Measurements from ENCODE around the gene SLC9A9. TPM values are rescaled to one million over a fixed set of nuclear protein-coding genes. Genes with fewer than 3 reads are reported as not detected.

Gene SLC9A9
- polyA plus RNA-seq, 1 donor (not counting 4 experiments of a cell fraction or from before 2014, with no cell fraction given): 5.2 TPM

GRCh38 chr3:143337387-143337786 lies 510.9 kb downstream of the SLC9A9 start:
- Histone ChIP-seq H4K20me1 (ENCODE audit: control insufficient read depth, extremely low read depth, insufficient read depth, low read length) (no peaks in the 10 kb centered on the region), H3K4me1 (ENCODE audit: control insufficient read depth, extremely low read depth, insufficient read depth, low read length) (no peaks in the 10 kb centered on the region), H3K9me1 (ENCODE audit: control insufficient read depth, extremely low read depth, insufficient read depth, low read length) (no peaks in the 10 kb centered on the region), H3K4me3 (ENCODE audit: control insufficient read depth in 2 of 3, extremely low read depth in 1 of 3, insufficient read depth in 2 of 3, low read depth in 1 of 3, low read length in 3 of 3) (no peak overlapping the region), H3K36me3 (ENCODE audit: control insufficient read depth in 2 of 2, extremely low read depth in 1 of 2, insufficient read depth in 2 of 2, low read length in 2 of 2) (no peaks in the 10 kb centered on the region), H2AFZ (ENCODE audit: control insufficient read depth, low read length) (no peak overlapping the region), H3K9ac (ENCODE audit: control insufficient read depth, extremely low read depth, insufficient read depth, low read length) (no peak overlapping the region), H3K27ac (ENCODE audit: control insufficient read depth, insufficient read depth, low read length) (no peak overlapping the region), H3K4me2 (ENCODE audit: control insufficient read depth, extremely low read depth, insufficient read depth, low read depth, low read length) (no peak overlapping the region), H3K79me2 (ENCODE audit: control insufficient read depth, insufficient read depth, low read length) (no peaks in the 10 kb centered on the region), H3K9me3 (ENCODE audit: control insufficient read depth, low read depth, low read length) (no peaks in the 10 kb centered on the region), H3K27me3 (ENCODE audit: control insufficient read depth, extremely low read depth, insufficient read depth, low read length) (no peaks in the 10 kb centered on the region)
- dilution Hi-C loops (cut with MboI; ENCODE audit: extremely low pct_ligation_motif_present, low sequenced_read_pairs): no loop called here
- DNase-seq (ENCODE audit: low read depth, low spot score): no peak
- no peak for FAIRE-seq
- TF ChIP-seq, protein P1, sequence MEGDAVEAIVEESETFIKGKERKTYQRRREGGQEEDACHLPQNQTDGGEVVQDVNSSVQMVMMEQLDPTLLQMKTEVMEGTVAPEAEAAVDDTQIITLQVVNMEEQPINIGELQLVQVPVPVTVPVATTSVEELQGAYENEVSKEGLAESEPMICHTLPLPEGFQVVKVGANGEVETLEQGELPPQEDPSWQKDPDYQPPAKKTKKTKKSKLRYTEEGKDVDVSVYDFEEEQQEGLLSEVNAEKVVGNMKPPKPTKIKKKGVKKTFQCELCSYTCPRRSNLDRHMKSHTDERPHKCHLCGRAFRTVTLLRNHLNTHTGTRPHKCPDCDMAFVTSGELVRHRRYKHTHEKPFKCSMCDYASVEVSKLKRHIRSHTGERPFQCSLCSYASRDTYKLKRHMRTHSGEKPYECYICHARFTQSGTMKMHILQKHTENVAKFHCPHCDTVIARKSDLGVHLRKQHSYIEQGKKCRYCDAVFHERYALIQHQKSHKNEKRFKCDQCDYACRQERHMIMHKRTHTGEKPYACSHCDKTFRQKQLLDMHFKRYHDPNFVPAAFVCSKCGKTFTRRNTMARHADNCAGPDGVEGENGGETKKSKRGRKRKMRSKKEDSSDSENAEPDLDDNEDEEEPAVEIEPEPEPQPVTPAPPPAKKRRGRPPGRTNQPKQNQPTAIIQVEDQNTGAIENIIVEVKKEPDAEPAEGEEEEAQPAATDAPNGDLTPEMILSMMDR (optimal IDR thresholded peaks at IDR 0.05 in 1 of 3, IDR thresholded peaks at IDR 0.05 in 1 of 3, conservative IDR thresholded peaks at IDR 0.05 in 1 of 3; ENCODE audit: extremely low read depth in 1 of 3, insufficient read depth in 2 of 3, low read length in 3 of 3): no peak
- TF ChIP-seq EZH2 (IDR thresholded peaks at IDR 0.05; ENCODE audit: low read length): no peak

GRCh38 chr3:143334231-143334630 lies 514.0 kb downstream of the SLC9A9 start:
- dilution Hi-C loops (cut with MboI; ENCODE audit: extremely low pct_ligation_motif_present, low sequenced_read_pairs): no loop called here
- TF ChIP-seq, protein P1 (optimal IDR thresholded peaks at IDR 0.05 in 1 of 3, IDR thresholded peaks at IDR 0.05 in 1 of 3, conservative IDR thresholded peaks at IDR 0.05 in 1 of 3; ENCODE audit: extremely low read depth in 1 of 3, insufficient read depth in 2 of 3, low read length in 3 of 3): no peak
- TF ChIP-seq EZH2 (IDR thresholded peaks at IDR 0.05; ENCODE audit: low read length): no peak
- H3K4me3 ChIP-seq (ENCODE audit: control insufficient read depth in 2 of 3, extremely low read depth in 1 of 3, insufficient read depth in 2 of 3, low read depth in 1 of 3, low read length in 3 of 3): no peak overlapping the region
- no peak for DNase-seq (ENCODE audit: low read depth, low spot score)
- H3K9ac ChIP-seq (ENCODE audit: control insufficient read depth, extremely low read depth, insufficient read depth, low read length): no peak overlapping the region
- H4K20me1 ChIP-seq (ENCODE audit: control insufficient read depth, extremely low read depth, insufficient read depth, low read length): no peaks in the 10 kb centered on the region
- H3K9me3 ChIP-seq (ENCODE audit: control insufficient read depth, low read depth, low read length): no peaks in the 10 kb centered on the region
- H3K27ac ChIP-seq (ENCODE audit: control insufficient read depth, insufficient read depth, low read length): no peak overlapping the region
- no peaks in the 10 kb centered on the region for H3K9me1 ChIP-seq (ENCODE audit: control insufficient read depth, extremely low read depth, insufficient read depth, low read length)
- no peak for FAIRE-seq
- no peaks in the 10 kb centered on the region for H3K4me1 ChIP-seq (ENCODE audit: control insufficient read depth, extremely low read depth, insufficient read depth, low read length)
- no peaks in the 10 kb centered on the region for H3K79me2 ChIP-seq (ENCODE audit: control insufficient read depth, insufficient read depth, low read length)
- H3K4me2 ChIP-seq (ENCODE audit: control insufficient read depth, extremely low read depth, insufficient read depth, low read depth, low read length): no peak overlapping the region
- H2AFZ ChIP-seq (ENCODE audit: control insufficient read depth, low read length): no peak overlapping the region
- no peaks in the 10 kb centered on the region for H3K27me3 ChIP-seq (ENCODE audit: control insufficient read depth, extremely low read depth, insufficient read depth, low read length)
- no peaks in the 10 kb centered on the region for H3K36me3 ChIP-seq (ENCODE audit: control insufficient read depth in 2 of 2, extremely low read depth in 1 of 2, insufficient read depth in 2 of 2, low read length in 2 of 2)

Measured in keratinocyte (primary cell).